Frontal cortex (tissue), 4 donors: ENCODE results near the gene C9orf85. TPM values are rescaled to one million over a fixed set of nuclear protein-coding genes. Genes with fewer than 3 reads are reported as not detected.

Experiments used
- DNase-seq, 2 donors: peaks; one replicate each; pipeline ENCODE4 v3.0.0; 2012; ENCODE audit warnings: low spot score in 2 of 2
- FAIRE-seq: peaks from 2 replicates; lab custom pipeline; 2012; peaks lifted over from hg19 to GRCh38; lab: Jason Lieb, UNC
- total RNA-seq: library from RNA; depleted of rRNA; stranded (reverse); fragments of >200 nt; gene quantifications from one replicate; pipeline ENCODE4 v1.2.3, GENCODE V29; 2014
- donor health status: control.
- donor health status: control.
- donor health status: control.

C9orf85 gene
- total RNA-seq, 1 donor from 2014 or later, result 19.2 TPM

- DNase-seq, result no peak
- FAIRE-seq, result no peak
Measured at GRCh38 chr9:71901695-71902597, 9.5 kb upstream of the C9orf85 start.

GRCh38 chr9:71904076-71904475 is 7.4 kb upstream of the C9orf85 start:
- no peak for DNase-seq
- no peak for FAIRE-seq

GRCh38 chr9:71908825-71909224 is 2.6 kb upstream of the C9orf85 start:
- no peak for DNase-seq
- no peak for FAIRE-seq

GRCh38 chr9:71909887-71910649 is 1.4 kb upstream of the C9orf85 start:
- no peak for FAIRE-seq
- peak; percentile 46 to 48 for DNase-seq

GRCh38 chr9:71910650-71911060 is 784 bp upstream of the C9orf85 start:
- FAIRE-seq (no peak), DNase-seq (no peak)

- no peak for DNase-seq
- FAIRE-seq, result no peak
Measured at GRCh38 chr9:71911908-71912335, 483 bp downstream of the C9orf85 start.

- DNase-seq (no peak), FAIRE-seq (no peak)
Measured at GRCh38 chr9:71915495-71915894, 4.1 kb downstream of the C9orf85 start.

GRCh38 chr9:71916834-71917534 is 5.5 kb downstream of the C9orf85 start:
- FAIRE-seq (no peak), DNase-seq (no peak)

- FAIRE-seq (no peak), DNase-seq (no peak)
Measured at GRCh38 chr9:71918419-71918818, 7.0 kb downstream of the C9orf85 start.

GRCh38 chr9:71920456-71921189 is 9.2 kb downstream of the C9orf85 start:
- no peak for DNase-seq
- FAIRE-seq, result no peak

- FAIRE-seq (no peak), DNase-seq (no peak)
Measured at GRCh38 chr9:71921190-71921814, 9.9 kb downstream of the C9orf85 start.

GRCh38 chr9:71924576-71924975 is 13.1 kb downstream of the C9orf85 start:
- no peak for FAIRE-seq
- no peak for DNase-seq

GRCh38 chr9:71925834-71926233 is 14.4 kb downstream of the C9orf85 start:
- no peak for DNase-seq
- FAIRE-seq, result no peak

GRCh38 chr9:71928376-71928775 is 16.9 kb downstream of the C9orf85 start:
- FAIRE-seq (no peak), DNase-seq (no peak)

- FAIRE-seq (no peak), DNase-seq (no peak)
Measured at GRCh38 chr9:71928806-71929205, 17.4 kb downstream of the C9orf85 start.

GRCh38 chr9:71929223-71929622 is 17.8 kb downstream of the C9orf85 start:
- DNase-seq (no peak), FAIRE-seq (no peak)

- FAIRE-seq (no peak), DNase-seq (no peak)
Measured at GRCh38 chr9:71929791-71930440, 18.5 kb downstream of the C9orf85 start.

GRCh38 chr9:71931166-71931565 is 19.7 kb downstream of the C9orf85 start:
- FAIRE-seq (no peak), DNase-seq (no peak)

- FAIRE-seq (no peak), DNase-seq (no peak)
Measured at GRCh38 chr9:71936066-71936465, 24.6 kb downstream of the C9orf85 start.
